GM12878 (cell line): ENCODE results near the gene THAP9. TPM values are rescaled to one million over a fixed set of nuclear protein-coding genes. Genes with fewer than 3 reads are reported as not detected.

Experiments
- ATAC-seq: fragments of 200-7000 bp; cut with Tn5 transposase; 3 replicates; pipeline ENCODE4 v1.9.1; 2020; ENCODE audit warnings: mild to moderate bottlenecking, moderate library complexity
- BruUV-seq: library from RNA; stranded (reverse); fragments of 400-500 nt; replicated peaks from 2 replicates; lab custom pipeline; 2021; lab: Mats Ljungman, UMichigan
- CTCF ChIA-PET: fragments of 300-600 bp; sonication (Branson Sonifier 250); formaldehyde crosslinking; extraction: SDS; loops from one replicate; lab custom pipeline; 2021; ENCODE audit warnings: inconsistent platforms; lab: Yijun Ruan, JAX
- POLR2A ChIA-PET: fragments of 350-600 bp; formaldehyde crosslinking; extraction: SDS; loops from one replicate; lab custom pipeline; 2021; ENCODE audit warnings: inconsistent platforms; lab: Charles Lee
- RAD21 ChIA-PET: fragments of 300-600 bp; sonication (Branson Sonifier 250); formaldehyde crosslinking; loops from one replicate; lab custom pipeline; 2023; ENCODE audit warnings: antibody characterized with exemption; ENCODE audit not compliant: unreplicated experiment; lab: Charles Lee
- SMC1A ChIA-PET: fragments of 300-600 bp; sonication (Branson Sonifier 250); formaldehyde crosslinking; loops from one replicate; lab custom pipeline; 2023; ENCODE audit not compliant: unreplicated experiment, uncharacterized antibody; lab: Charles Lee
- DNase-seq: peaks from one replicate; pipeline ENCODE4 v3.0.0-alpha.2; 2011; ENCODE audit warnings: low read depth, low spot score
- FAIRE-seq: peaks from 3 replicates; lab custom pipeline; 2011; peaks lifted over from hg19 to GRCh38; lab: Jason Lieb, UNC
- H2AFZ ChIP-seq: 2 replicates; pipeline ENCODE4 v1.6.0; 2011; ENCODE audit warnings: low read depth, low read length, control low read depth; ENCODE audit not compliant: control insufficient read depth
- H3K27ac ChIP-seq: 2 replicates; pipeline ENCODE4 v1.5.1; 2011; ENCODE audit warnings: control low read depth; ENCODE audit not compliant: control insufficient read depth, insufficient read depth
- H3K27me3 ChIP-seq, 2 experiments: replicated peaks in 1 of 2; 2 replicates each; pipeline versions ENCODE4 v1.6.0 to v1.6.1; 2011; ENCODE audit warnings: low read length in 1 of 2; ENCODE audit not compliant: control insufficient read depth in 2 of 2, insufficient read depth in 2 of 2
- H3K36me3 ChIP-seq, 2 experiments: 2 replicates each; pipeline ENCODE4 v1.5.1; 2011; ENCODE audit warnings: low read length in 1 of 2; ENCODE audit not compliant: control insufficient read depth in 2 of 2, insufficient read depth in 2 of 2
- H3K4me1 ChIP-seq: 2 replicates; pipeline ENCODE4 v1.6.1; 2011; ENCODE audit warnings: mild to moderate bottlenecking, low read length, moderate library complexity, mixed read lengths; ENCODE audit not compliant: control insufficient read depth, insufficient read depth
- H3K4me2 ChIP-seq: 2 replicates; pipeline ENCODE4 v1.6.0; 2011; ENCODE audit warnings: control low read depth; ENCODE audit not compliant: control insufficient read depth, insufficient read depth
- H3K4me3 ChIP-seq: fragments of 200-600 bp; sonication (generic); 2 replicates; pipeline ENCODE4 v1.5.1; 2016
- H3K79me2 ChIP-seq: 2 replicates; pipeline ENCODE4 v1.6.0; 2011; ENCODE audit warnings: low read length; ENCODE audit not compliant: control insufficient read depth, insufficient read depth
- H3K9ac ChIP-seq: 2 replicates; pipeline ENCODE4 v1.8.0; 2011; ENCODE audit warnings: low read length, control low read depth, mixed read lengths; ENCODE audit not compliant: control insufficient read depth, insufficient read depth
- H3K9me3 ChIP-seq: replicated peaks from 3 replicates; pipeline ENCODE4 v1.5.1; 2011; ENCODE audit warnings: mild to moderate bottlenecking, low read length; ENCODE audit not compliant: control insufficient read depth, insufficient read depth
- H4K20me1 ChIP-seq: 2 replicates; pipeline ENCODE4 v1.6.0; 2011; ENCODE audit not compliant: control insufficient read depth, insufficient read depth
- CBFB ChIP-seq: IDR thresholded peaks from 2 replicates; pipeline ENCODE4 v1.6.1; 2016; ENCODE audit warnings: antibody characterized with exemption, low read depth
- HDGF ChIP-seq: fragments of 450-650 bp; IDR thresholded peaks from 2 replicates; pipeline ENCODE4 v1.6.1; 2016; ENCODE audit warnings: antibody characterized with exemption
- MTA3 ChIP-seq: IDR thresholded peaks from 2 replicates; pipeline ENCODE4 v1.6.1; 2012; ENCODE audit warnings: low read length, inconsistent platforms, borderline replicate concordance
- MXI1 ChIP-seq: fragments of 150-350 bp; IDR thresholded peaks from 2 replicates; pipeline ENCODE4 v1.6.1; 2011; ENCODE audit warnings: low read depth, mild to moderate bottlenecking, inconsistent platforms, low read length, improper control_type of control experiment
- NFIC ChIP-seq: IDR thresholded peaks from 2 replicates; pipeline ENCODE4 v1.6.1; 2012; ENCODE audit warnings: low read depth, mild to moderate bottlenecking, inconsistent platforms, low read length, moderate library complexity
- NFXL1 ChIP-seq: fragments of 450-650 bp; IDR thresholded peaks from 2 replicates; pipeline ENCODE4 v1.6.1; 2017; ENCODE audit warnings: antibody characterized with exemption, mild to moderate bottlenecking, borderline replicate concordance
- PML ChIP-seq: IDR thresholded peaks from 2 replicates; pipeline ENCODE4 v1.6.1; 2012; ENCODE audit warnings: low read length, inconsistent platforms
- POLR2AphosphoS2 ChIP-seq: IDR thresholded peaks from 2 replicates; pipeline ENCODE4 v1.6.1; 2011; ENCODE audit warnings: low read depth, mild to moderate bottlenecking, low read length, improper control_type of control experiment, moderate library complexity
- RBBP5 ChIP-seq: fragments of 200-600 bp; sonication (generic); conservative IDR thresholded peaks from 2 replicates; pipeline ENCODE4 v1.6.1; 2016
- STAT3 ChIP-seq: IDR thresholded peaks from 2 replicates; pipeline ENCODE4 v1.6.1; 2011; ENCODE audit warnings: low read depth, low read length, improper control_type of control experiment
- ZBED1 ChIP-seq: IDR thresholded peaks from 2 replicates; pipeline ENCODE4 v1.6.1; 2016; ENCODE audit warnings: borderline replicate concordance
- ZNF24 ChIP-seq: fragments of 450-650 bp; IDR thresholded peaks from 2 replicates; pipeline ENCODE4 v1.6.1; 2017; ENCODE audit warnings: antibody characterized with exemption, mild to moderate bottlenecking
- WGBS: methylation state at CpG from one replicate; pipeline ENCODE4 v1.1.6; 2016; ENCODE audit warnings: low lambda C conversion rate; ENCODE audit not compliant: insufficient replicate concordance, insufficient coverage; ENCODE audit errors: missing lambda C conversion rate; 5-methylcytosine and 5-hydroxymethylcytosine counted together
- in situ Hi-C: fragments of 300-500 bp; cut with MboI; formaldehyde crosslinking; loops from 9 replicates; pipeline ENCODE4 v1.14.3; 2018; ENCODE audit warnings: mixed read lengths
- intact Hi-C: fragments of 100-400 bp; cut with micrococcal nuclease; formaldehyde crosslinking; loops from one replicate; pipeline ENCODE4 v1.14.2; 2022; ENCODE audit not compliant: unreplicated experiment
- polyA plus RNA-seq, 11 experiments: library from polyadenylated mRNA; depleted of rRNA in 4 of 11; unstranded in 6 of 11; stranded (reverse) in 5 of 11; fragments of >200 nt; fragmentation: Nextera tagmentation in 4 of 11; fragmentation: Illumina TruSeq in 1 of 11; extraction: Ambion mirVana in 4 of 11; extraction: Trizol in 1 of 11; gene quantifications; 1 replicate in 1 of 11; 2 replicates in 10 of 11; pipeline versions ENCODE4 v1.2.1 to v1.2.3, GENCODE V29; 2011 to 2016; ENCODE audit warnings: inconsistent platforms in 2 of 11, missing spikeins in 2 of 11, low read depth in 1 of 11
- total RNA-seq, 4 experiments: library from RNA; depleted of rRNA in 3 of 4; stranded (reverse); fragments of >200 nt in 3 of 4; fragmentation: Illumina TruSeq in 1 of 4; extraction: Trizol in 1 of 4; gene quantifications; 2 replicates each; pipeline versions ENCODE4 v1.2.1 to v1.2.3, GENCODE V29; 2013 to 2021
- TF ChIP-seq, protein P1 (sequence below): IDR thresholded peaks from 2 replicates; pipeline ENCODE4 v1.6.1; 2011; ENCODE audit warnings: mild to moderate bottlenecking, low read depth, low read length, moderate library complexity; ENCODE audit not compliant: insufficient replicate concordance
- TF ChIP-seq, protein P2 (sequence below): fragments of 450-650 bp; formaldehyde crosslinking; IDR thresholded peaks from 2 replicates; pipeline ENCODE4 v1.4.0; 2020; ENCODE audit warnings: mild to moderate bottlenecking, moderate library complexity
- TF ChIP-seq, protein P3 (sequence below): IDR thresholded peaks from 2 replicates; pipeline ENCODE4 v1.6.1; 2012; ENCODE audit warnings: low read depth, low read length, improper control_type of control experiment

Gene THAP9
- total and polyA plus RNA-seq, 10 of the 15 experiments (the other 5 are each of a cell fraction or from before 2014, with no cell fraction given): 2.1 to 4.9 (median 3.3) TPM

DNA sequence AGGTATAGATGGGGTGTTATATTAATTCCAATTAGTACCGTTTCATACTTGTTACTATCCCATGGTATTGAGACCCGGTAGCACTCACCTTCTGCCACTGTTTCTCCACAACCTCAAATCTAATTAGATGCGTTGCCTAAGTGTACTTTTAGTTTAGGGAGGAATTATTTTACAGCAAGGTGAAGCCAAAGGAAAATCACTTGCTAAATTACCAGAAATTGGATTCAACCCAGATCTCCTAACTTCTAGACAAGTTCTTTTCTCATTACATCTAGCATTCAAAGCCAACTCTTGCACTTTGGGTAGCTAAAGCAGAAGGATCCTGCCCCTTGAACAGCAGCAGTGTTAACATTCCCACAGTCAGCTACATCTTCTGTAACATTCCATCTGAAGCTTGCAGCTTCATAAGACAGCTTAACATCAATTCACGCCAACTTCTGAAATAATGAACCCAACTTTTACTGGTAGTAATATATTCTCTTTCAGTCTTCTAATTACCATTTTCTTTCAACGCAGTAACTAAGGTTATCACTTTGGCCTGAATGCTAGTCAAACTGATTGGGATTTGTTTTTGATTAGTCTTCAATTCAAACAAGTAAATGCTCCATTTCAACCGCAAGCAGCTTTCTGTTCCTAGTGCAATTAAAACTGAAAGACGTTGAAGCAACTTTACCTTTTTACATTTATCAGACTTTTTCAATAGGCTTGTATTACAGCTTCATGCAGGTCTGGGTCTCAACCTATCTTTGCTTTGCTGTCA lies 8.6 kb upstream of the THAP9 start:
- peak; percentile 4 for ATAC-seq
- in situ Hi-C loops: loop anchor here (5.0 kb wide), 2 partner anchors 120 to 390 kb away; partner anchors contain the start of genes COQ2 and LIN54
- Histone ChIP-seq H3K9me3 (no peaks in the 10 kb centered on the region), H3K79me2 (peaks cover 50% of the 10 kb centered on the region), H3K4me3 (peak overlapping the region; percentile 68; the same call in 1 of the 2 replicates), H3K4me1 (peaks cover 3% of the 10 kb centered on the region; the same call in 1 of the 2 replicates), H3K4me2 (peak overlapping the region; percentile 43), H3K27me3 (no peaks in the 10 kb centered on the region), H3K9ac (peak overlapping the region; percentile 98), H3K36me3 (peaks cover 0 to 14% of the 10 kb centered on the region in 2 experiments; a peak in 2 of 4 replicates), H3K27ac (peak overlapping the region; percentile 94), H4K20me1 (no peaks in the 10 kb centered on the region), H2AFZ (peak overlapping the region; percentile 92)
- intact Hi-C loops: loop anchor here (1.0 to 5.0 kb wide), 4 partner anchors 8 to 565 kb away; partner anchors contain the start of genes HELQ, MRPS18C, PLAC8 and THAP9
- RAD21 ChIA-PET: interaction anchor here (0.8 to 1.4 kb wide), 3 partner anchors 14 to 390 kb away, joined by 4 to 8 read pairs (median 5); no protein-coding TSS in a partner anchor
- POLR2A ChIA-PET: interaction anchor here (0.9 to 1.1 kb wide), 6 partner anchors 8 to 463 kb away, joined by 3 to 6 read pairs (median 4); partner anchors contain the start of gene THAP9
- no peak for DNase-seq
- 2% methylated on average over 7 of the region's 7 CpGs for whole genome bisulfite sequencing
- no TSS peak for BruUV-seq
- CTCF ChIA-PET: interaction anchor here (0.6 to 1.7 kb wide), 9 partner anchors 8 to 388 kb away, joined by 3 to 6 read pairs (median 3); partner anchors contain the start of genes COPS4 and THAP9
- peak; percentile 62 for FAIRE-seq
- SMC1A ChIA-PET: interaction anchor here (0.9 to 2.5 kb wide), 6 partner anchors 8 to 182 kb away, joined by 3 to 10 read pairs (median 6); partner anchors contain the start of genes LIN54 and THAP9
- TF ChIP-seq, protein P1, sequence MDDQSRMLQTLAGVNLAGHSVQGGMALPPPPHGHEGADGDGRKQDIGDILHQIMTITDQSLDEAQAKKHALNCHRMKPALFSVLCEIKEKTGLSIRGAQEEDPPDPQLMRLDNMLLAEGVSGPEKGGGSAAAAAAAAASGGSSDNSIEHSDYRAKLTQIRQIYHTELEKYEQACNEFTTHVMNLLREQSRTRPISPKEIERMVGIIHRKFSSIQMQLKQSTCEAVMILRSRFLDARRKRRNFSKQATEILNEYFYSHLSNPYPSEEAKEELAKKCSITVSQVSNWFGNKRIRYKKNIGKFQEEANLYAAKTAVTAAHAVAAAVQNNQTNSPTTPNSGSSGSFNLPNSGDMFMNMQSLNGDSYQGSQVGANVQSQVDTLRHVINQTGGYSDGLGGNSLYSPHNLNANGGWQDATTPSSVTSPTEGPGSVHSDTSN: no peak
- TF ChIP-seq, protein P2, sequence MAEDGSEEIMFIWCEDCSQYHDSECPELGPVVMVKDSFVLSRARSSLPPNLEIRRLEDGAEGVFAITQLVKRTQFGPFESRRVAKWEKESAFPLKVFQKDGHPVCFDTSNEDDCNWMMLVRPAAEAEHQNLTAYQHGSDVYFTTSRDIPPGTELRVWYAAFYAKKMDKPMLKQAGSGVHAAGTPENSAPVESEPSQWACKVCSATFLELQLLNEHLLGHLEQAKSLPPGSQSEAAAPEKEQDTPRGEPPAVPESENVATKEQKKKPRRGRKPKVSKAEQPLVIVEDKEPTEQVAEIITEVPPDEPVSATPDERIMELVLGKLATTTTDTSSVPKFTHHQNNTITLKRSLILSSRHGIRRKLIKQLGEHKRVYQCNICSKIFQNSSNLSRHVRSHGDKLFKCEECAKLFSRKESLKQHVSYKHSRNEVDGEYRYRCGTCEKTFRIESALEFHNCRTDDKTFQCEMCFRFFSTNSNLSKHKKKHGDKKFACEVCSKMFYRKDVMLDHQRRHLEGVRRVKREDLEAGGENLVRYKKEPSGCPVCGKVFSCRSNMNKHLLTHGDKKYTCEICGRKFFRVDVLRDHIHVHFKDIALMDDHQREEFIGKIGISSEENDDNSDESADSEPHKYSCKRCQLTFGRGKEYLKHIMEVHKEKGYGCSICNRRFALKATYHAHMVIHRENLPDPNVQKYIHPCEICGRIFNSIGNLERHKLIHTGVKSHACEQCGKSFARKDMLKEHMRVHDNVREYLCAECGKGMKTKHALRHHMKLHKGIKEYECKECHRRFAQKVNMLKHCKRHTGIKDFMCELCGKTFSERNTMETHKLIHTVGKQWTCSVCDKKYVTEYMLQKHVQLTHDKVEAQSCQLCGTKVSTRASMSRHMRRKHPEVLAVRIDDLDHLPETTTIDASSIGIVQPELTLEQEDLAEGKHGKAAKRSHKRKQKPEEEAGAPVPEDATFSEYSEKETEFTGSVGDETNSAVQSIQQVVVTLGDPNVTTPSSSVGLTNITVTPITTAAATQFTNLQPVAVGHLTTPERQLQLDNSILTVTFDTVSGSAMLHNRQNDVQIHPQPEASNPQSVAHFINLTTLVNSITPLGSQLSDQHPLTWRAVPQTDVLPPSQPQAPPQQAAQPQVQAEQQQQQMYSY (CRISPR knock-in tag): no peak
- no peak for TF ChIP-seq ZNF24
- no peak for TF ChIP-seq MXI1
- no peak for TF ChIP-seq CBFB
- no peak for TF ChIP-seq RBBP5
- 0 out of 2 replicates have a peak, but pooled peaks have one; percentile 58 for TF ChIP-seq MTA3
- TF ChIP-seq STAT3: no peak
- TF ChIP-seq, protein P3, sequence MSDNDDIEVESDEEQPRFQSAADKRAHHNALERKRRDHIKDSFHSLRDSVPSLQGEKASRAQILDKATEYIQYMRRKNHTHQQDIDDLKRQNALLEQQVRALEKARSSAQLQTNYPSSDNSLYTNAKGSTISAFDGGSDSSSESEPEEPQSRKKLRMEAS: no peak
- no peak for TF ChIP-seq HDGF
- TF ChIP-seq POLR2AphosphoS2: peak; percentile 15; the same call in 1 of the 2 replicates
- no peak for TF ChIP-seq NFXL1
- TF ChIP-seq ZBED1: no peak; the same call in 1 of the 2 replicates
- TF ChIP-seq PML: 0 out of 2 replicates have a peak, but pooled peaks have one; percentile 62
- peak; percentile 28; the same call in 1 of the 2 replicates for TF ChIP-seq NFIC
